Esophagus mucosa (tissue), 1 donor: ENCODE data around the gene TRRAP. TPM values are rescaled to one million over a fixed set of nuclear protein-coding genes. Genes with fewer than 3 reads are reported as not detected.

Experiments used
- total RNA-seq: library from RNA; stranded (reverse); gene quantifications from one replicate; pipeline ENCODE4 v1.2.4, GENCODE V29; 2023
- donor health status: DM: yes; HTN: yes; CAD: no.

TRRAP gene
- total RNA-seq, 1 donor from 2014 or later = 17.3 TPM

Other genes starting within 250 kb of the TRRAP start
- gene TMEM130, start 8.5 kb upstream of the TRRAP start, total RNA-seq = not detected